ENCODE data around the gene GPR68.

- TF ChIP-seq, protein P1, sequence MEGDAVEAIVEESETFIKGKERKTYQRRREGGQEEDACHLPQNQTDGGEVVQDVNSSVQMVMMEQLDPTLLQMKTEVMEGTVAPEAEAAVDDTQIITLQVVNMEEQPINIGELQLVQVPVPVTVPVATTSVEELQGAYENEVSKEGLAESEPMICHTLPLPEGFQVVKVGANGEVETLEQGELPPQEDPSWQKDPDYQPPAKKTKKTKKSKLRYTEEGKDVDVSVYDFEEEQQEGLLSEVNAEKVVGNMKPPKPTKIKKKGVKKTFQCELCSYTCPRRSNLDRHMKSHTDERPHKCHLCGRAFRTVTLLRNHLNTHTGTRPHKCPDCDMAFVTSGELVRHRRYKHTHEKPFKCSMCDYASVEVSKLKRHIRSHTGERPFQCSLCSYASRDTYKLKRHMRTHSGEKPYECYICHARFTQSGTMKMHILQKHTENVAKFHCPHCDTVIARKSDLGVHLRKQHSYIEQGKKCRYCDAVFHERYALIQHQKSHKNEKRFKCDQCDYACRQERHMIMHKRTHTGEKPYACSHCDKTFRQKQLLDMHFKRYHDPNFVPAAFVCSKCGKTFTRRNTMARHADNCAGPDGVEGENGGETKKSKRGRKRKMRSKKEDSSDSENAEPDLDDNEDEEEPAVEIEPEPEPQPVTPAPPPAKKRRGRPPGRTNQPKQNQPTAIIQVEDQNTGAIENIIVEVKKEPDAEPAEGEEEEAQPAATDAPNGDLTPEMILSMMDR (IDR thresholded peaks at IDR 0.05; ENCODE audit: poor library complexity, severe bottlenecking) = no peak
- TF ChIP-seq POLR2AphosphoS5 (IDR thresholded peaks at IDR 0.05) (no peak), SMC3 (conservative IDR thresholded peaks at IDR 0.05; ENCODE audit: poor library complexity) (no peak)
Measured at GRCh38 chr14:91205459-91205858, 39.0 kb downstream of the GPR68 start.

Measured in neural cell (in vitro differentiated cells).